AG10803 (cell line): ENCODE results near the gene PIP4K2A.

Experiments
- DNase-seq: peaks from one replicate; pipeline ENCODE4 v3.0.0; 2010; ENCODE audit warnings: low read depth
- H3K4me3 ChIP-seq: 2 replicates; pipeline ENCODE4 v1.5.1; 2011; ENCODE audit warnings: mild to moderate bottlenecking, low read length, control low read depth
- CTCF ChIP-seq: conservative IDR thresholded peaks from 2 replicates; pipeline ENCODE4 v1.5.1; 2011; ENCODE audit warnings: mild to moderate bottlenecking, low read length, control low read depth, inconsistent platforms

The PIP4K2A gene

GRCh38 chr10:22727663-22728062, 13.3 kb upstream of the PIP4K2A start:
- H3K4me3 ChIP-seq: no peak overlapping the region
- no peak for TF ChIP-seq CTCF
- DNase-seq: no peak

GRCh38 chr10:22727112-22727511, 12.7 kb upstream of the PIP4K2A start:
- H3K4me3 ChIP-seq: no peak overlapping the region
- DNase-seq: no peak

GRCh38 chr10:22724773-22725172, 10.4 kb upstream of the PIP4K2A start:
- H3K4me3 ChIP-seq: no peak overlapping the region
- no peak for TF ChIP-seq CTCF
- no peak for DNase-seq

More at GRCh38 chr10:22727112-22727511, 12.7 kb upstream of the PIP4K2A start:
- TF ChIP-seq CTCF: no peak

- no peak overlapping the region for H3K4me3 ChIP-seq
- DNase-seq: no peak
- TF ChIP-seq CTCF: no peak
Observed at GRCh38 chr10:22723783-22724182, 9.4 kb upstream of the PIP4K2A start.

GRCh38 chr10:22723343-22723779, 9.0 kb upstream of the PIP4K2A start:
- no peak for TF ChIP-seq CTCF
- no peak overlapping the region for H3K4me3 ChIP-seq
- DNase-seq: no peak

GRCh38 chr10:22722626-22723169, 8.3 kb upstream of the PIP4K2A start:
- no peak for TF ChIP-seq CTCF
- no peak for DNase-seq

GRCh38 chr10:22720667-22721066, 6.3 kb upstream of the PIP4K2A start:
- no peak for DNase-seq
- TF ChIP-seq CTCF: no peak
- H3K4me3 ChIP-seq: no peak overlapping the region

More at GRCh38 chr10:22722626-22723169, 8.3 kb upstream of the PIP4K2A start:
- H3K4me3 ChIP-seq: no peak overlapping the region
